HCT116 (cell line): Measurements from ENCODE around the gene SLC35C1. TPM values are rescaled to one million over a fixed set of nuclear protein-coding genes. Genes with fewer than 3 reads are reported as not detected.

Source experiments
- ATAC-seq: fragments of 200-7000 bp; cut with Tn5 transposase; 2 replicates; pipeline ENCODE4 v1.9.1; 2020; ENCODE audit warnings: mild to moderate bottlenecking, moderate library complexity
- BruUV-seq: library from RNA; stranded (reverse); fragments of 400-500 nt; replicated peaks from 2 replicates; lab custom pipeline; 2021; lab: Mats Ljungman, UMichigan
- CTCF ChIA-PET: fragments of 300-600 bp; sonication (Branson Sonifier 250); formaldehyde crosslinking; loops from one replicate; lab custom pipeline; 2021; ENCODE audit warnings: antibody characterized with exemption; lab: Charles Lee
- POLR2A ChIA-PET: fragments of 300-600, 350-600 bp; sonication (Branson Sonifier 250); formaldehyde crosslinking; loops from one replicate; lab custom pipeline; 2021; ENCODE audit warnings: antibody characterized with exemption; lab: Charles Lee
- RAD21 ChIA-PET, 2 experiments: fragments of 300-600 bp; sonication (Branson Sonifier 250); formaldehyde crosslinking; loops; one replicate each; lab custom pipeline; 2023; ENCODE audit warnings: low total read pairs in 2 of 2; ENCODE audit not compliant: uncharacterized antibody in 2 of 2, unreplicated experiment in 2 of 2, low non-redundant PET in 1 of 2; lab: Charles Lee
- DNase-seq: peaks from one replicate; pipeline ENCODE4 v3.0.0-alpha.2; 2010; ENCODE audit warnings: low read depth, low spot score
- H2AFZ ChIP-seq: fragments of 200-600 bp; shearing (Covaris generic), sonication (generic); 2 replicates; pipeline ENCODE4 v1.6.1; 2017; ENCODE audit warnings: low read depth, mixed run types, mixed read lengths, antibody characterized with exemption, low read length; ENCODE audit not compliant: poor library complexity, severe bottlenecking
- H3K27ac ChIP-seq: 2 replicates; pipeline ENCODE4 v1.5.1; 2012; ENCODE audit warnings: low read depth, low read length
- H3K27me3 ChIP-seq: fragments of 200-600 bp; sonication (generic); 2 replicates; pipeline ENCODE4 v1.6.1; 2016; ENCODE audit warnings: mixed run types, low read length, mixed read lengths; ENCODE audit not compliant: insufficient read depth
- H3K36me3 ChIP-seq, 2 experiments: fragments of 200-500 bp in 1 of 2; fragments of 200-600 bp in 1 of 2; sonication (Bioruptor generic) in 1 of 2; sonication (generic) in 1 of 2; 2 replicates each; pipeline versions ENCODE4 v1.5.1 to v1.6.1; 2014 to 2016; ENCODE audit warnings: low read length in 2 of 2, inconsistent platforms in 1 of 2, mixed read lengths in 1 of 2, mixed run types in 1 of 2; ENCODE audit not compliant: insufficient read depth in 2 of 2, control insufficient read depth in 1 of 2
- H3K4me1 ChIP-seq, 2 experiments: fragments of 200-600 bp in 1 of 2; sonication (generic) in 1 of 2; 2 replicates each; pipeline versions ENCODE4 v1.5.1 to v1.6.1; 2012 to 2017; ENCODE audit warnings: low read length in 2 of 2, inconsistent platforms in 1 of 2, mild to moderate bottlenecking in 1 of 2, mixed read lengths in 1 of 2, mixed run types in 1 of 2, moderate library complexity in 1 of 2; ENCODE audit not compliant: insufficient read depth in 2 of 2, control insufficient read depth in 1 of 2
- H3K4me2 ChIP-seq: fragments of 200-600 bp; sonication (generic); 2 replicates; pipeline ENCODE4 v1.6.1; 2017; ENCODE audit warnings: mixed run types, low read length, mixed read lengths
- H3K4me3 ChIP-seq, 2 experiments: fragments of 200-600 bp in 1 of 2; sonication (generic) in 1 of 2; replicated peaks in 1 of 2; 2 replicates each; pipeline ENCODE4 v1.5.1; 2011 to 2016; ENCODE audit warnings: low read length in 2 of 2, control low read depth in 1 of 2, low read depth in 1 of 2, mild to moderate bottlenecking in 1 of 2, mixed read lengths in 1 of 2, mixed run types in 1 of 2
- H3K79me2 ChIP-seq: fragments of 200-600 bp; sonication (generic); 2 replicates; pipeline ENCODE4 v1.6.1; 2017; ENCODE audit warnings: mild to moderate bottlenecking, mixed run types, low read length, moderate library complexity, mixed read lengths; ENCODE audit not compliant: insufficient read depth
- H3K9ac ChIP-seq: fragments of 200-600 bp; sonication (generic); 2 replicates; pipeline ENCODE4 v1.6.1; 2016; ENCODE audit warnings: low read length, mixed read lengths
- H3K9me2 ChIP-seq: fragments of 200-600 bp; sonication (generic), shearing (Covaris generic); 2 replicates; pipeline ENCODE4 v1.6.1; 2017; ENCODE audit warnings: mixed run types, mild to moderate bottlenecking, moderate library complexity; ENCODE audit not compliant: insufficient read depth
- H3K9me3 ChIP-seq, 2 experiments: fragments of 200-500 bp in 1 of 2; fragments of 200-600 bp in 1 of 2; sonication (Bioruptor generic) in 1 of 2; sonication (generic) in 1 of 2; 2 replicates each; pipeline ENCODE4 v1.6.1; 2014 to 2017; ENCODE audit warnings: low read length in 2 of 2, mixed read lengths in 2 of 2, inconsistent platforms in 1 of 2, low read depth in 1 of 2, mild to moderate bottlenecking in 1 of 2, mixed run types in 1 of 2, moderate library complexity in 1 of 2; ENCODE audit not compliant: control insufficient read depth in 1 of 2, insufficient read depth in 1 of 2
- H4K20me1 ChIP-seq: fragments of 200-600 bp; sonication (generic), shearing (Covaris generic); 2 replicates; pipeline ENCODE4 v1.6.1; 2017; ENCODE audit warnings: mixed run types, mild to moderate bottlenecking, moderate library complexity; ENCODE audit not compliant: insufficient read depth
- CTCF ChIP-seq, 3 experiments: fragments of 200-600 bp in 1 of 3; sonication (generic) in 1 of 3; IDR thresholded peaks in 2 of 3; conservative IDR thresholded peaks in 1 of 3; 2 replicates each; pipeline ENCODE4 v1.5.1; 2012 to 2017; ENCODE audit warnings: low read depth in 2 of 3, low read length in 2 of 3, antibody characterized with exemption in 1 of 3, borderline replicate concordance in 1 of 3, control low read depth in 1 of 3, mild to moderate bottlenecking in 1 of 3, mixed read lengths in 1 of 3, mixed run types in 1 of 3, moderate library complexity in 1 of 3; ENCODE audit not compliant: insufficient read depth in 1 of 3
- EZH2phosphoT487 ChIP-seq: fragments of 200-600 bp; IDR thresholded peaks from 2 replicates; pipeline ENCODE4 v1.6.1; 2018; ENCODE audit warnings: antibody characterized with exemption, borderline replicate concordance
- JUND ChIP-seq: IDR thresholded peaks from 2 replicates; pipeline ENCODE4 v1.6.1; 2012
- MAX ChIP-seq: IDR thresholded peaks from 2 replicates; pipeline ENCODE4 v1.6.1; 2012
- YY1 ChIP-seq: IDR thresholded peaks from 2 replicates; pipeline ENCODE4 v1.6.1; 2011; ENCODE audit warnings: low read length, low read depth, moderate library complexity, mild to moderate bottlenecking; ENCODE audit not compliant: insufficient replicate concordance; ENCODE audit errors: extremely low read depth
- ZBTB33 ChIP-seq: IDR thresholded peaks from 2 replicates; pipeline ENCODE4 v1.6.1; 2011; ENCODE audit warnings: mild to moderate bottlenecking, low read length, moderate library complexity; ENCODE audit not compliant: insufficient replicate concordance; ENCODE audit errors: extremely low read depth
- intact Hi-C: fragments of 100-400 bp; cut with micrococcal nuclease; formaldehyde crosslinking; loops from 2 replicates; pipeline ENCODE4 v1.10.0; 2022
- total RNA-seq: library from RNA; stranded (reverse); gene quantifications from one replicate; pipeline ENCODE4 v1.2.1, GENCODE V29; 2021; ENCODE audit not compliant: unreplicated experiment

SLC35C1 gene
- total RNA-seq, 1 experiment from 2014 or later: 18.2 TPM

GRCh38 chr11:45801723-45802315 lies 3.1 kb upstream of the SLC35C1 start:
- ATAC-seq: no peak
- Histone ChIP-seq H3K4me1 (peaks cover 18 to 35% of the 10 kb centered on the region in 2 experiments), H3K4me3 (no peak overlapping the region), H3K27me3 (no peaks in the 10 kb centered on the region), H4K20me1 (no peaks in the 10 kb centered on the region), H3K9me3 (no peaks in the 10 kb centered on the region), H3K79me2 (peaks cover 16% of the 10 kb centered on the region), H3K36me3 (no peaks in the 10 kb centered on the region), H2AFZ (no peak overlapping the region), H3K9me2 (no peaks in the 10 kb centered on the region; the same call in 1 of the 2 replicates), H3K4me2 (no peak overlapping the region), H3K9ac (no peak overlapping the region), H3K27ac (no peak overlapping the region)
- CTCF ChIA-PET: interaction anchor here (1.6 kb wide), 1 partner anchor 30 kb away, joined by 4 read pairs; no protein-coding TSS in a partner anchor
- TF ChIP-seq YY1 (peak; percentile 33), MAX (no peak), JUND (no peak), EZH2phosphoT487 (no peak)
- RAD21 ChIA-PET: no interaction called here
- intact Hi-C loops: no loop called here
- BruUV-seq: no TSS peak
- POLR2A ChIA-PET: no interaction called here
- no peak for DNase-seq

GRCh38 chr11:45802531-45803317 lies 2.2 kb upstream of the SLC35C1 start:
- CTCF ChIA-PET: interaction anchor here (1.6 kb wide), 1 partner anchor 31 kb away, joined by 4 read pairs; no protein-coding TSS in a partner anchor
- no peak for DNase-seq

More at GRCh38 chr11:45802531-45803317, 2.2 kb upstream of the SLC35C1 start:
- Histone ChIP-seq H3K9me2 (no peaks in the 10 kb centered on the region; the same call in 1 of the 2 replicates), H3K4me3 (no peak overlapping the region), H3K27me3 (no peaks in the 10 kb centered on the region), H3K36me3 (no peaks in the 10 kb centered on the region), H2AFZ (no peak overlapping the region), H3K27ac (no peak overlapping the region), H3K79me2 (peaks cover 25% of the 10 kb centered on the region), H4K20me1 (no peaks in the 10 kb centered on the region), H3K4me1 (peaks cover 18 to 35% of the 10 kb centered on the region in 2 experiments), H3K9ac (no peak overlapping the region), H3K9me3 (no peaks in the 10 kb centered on the region), H3K4me2 (no peak overlapping the region)
- intact Hi-C loops: no loop called here
- RAD21 ChIA-PET: no interaction called here
- no TSS peak for BruUV-seq
- TF ChIP-seq MAX: no peak
- no peak for TF ChIP-seq CTCF (IDR thresholded peaks at IDR 0.05 in 2 of 3, conservative IDR thresholded peaks at IDR 0.05 in 1 of 3; ENCODE audit: borderline replicate concordance in 1 of 3, insufficient read depth in 1 of 3, low read depth in 2 of 3, low read length in 2 of 3)
- TF ChIP-seq ZBTB33: no peak
- POLR2A ChIA-PET: no interaction called here
- no peak for ATAC-seq
